Right ventricle myocardium inferior (tissue), 1 donor: ENCODE measurements around the gene ZCCHC7. TPM values are rescaled to one million over a fixed set of nuclear protein-coding genes. Genes with fewer than 3 reads are reported as not detected.
"Not testable (repeated sequence)": the region's sequence is repeated elsewhere in the genome, so short reads cannot be mapped to it uniquely, and the experiment has no call there.

Experiments
- ATAC-seq: fragments of 200-7000 bp; cut with Tn5 transposase; one replicate; pipeline ENCODE4 v1.9.1; 2020; ENCODE audit warnings: mild to moderate bottlenecking, moderate library complexity
- DNase-seq: peaks from one replicate; pipeline ENCODE4 v3.0.0; 2021; ENCODE audit errors: missing footprints
- intact Hi-C: fragments of 100-400 bp; cut with DNase I; formaldehyde crosslinking; loops from one replicate; pipeline ENCODE4 v1.11.0; 2022
- total RNA-seq: library from RNA; stranded (reverse); fragmentation: NEBNext Ultra II Directional; extraction: Animal tissue kit (Norgen Biotek cat#: 25700); gene quantifications from one replicate; pipeline ENCODE4 v1.2.1, GENCODE V29; 2021
- donor health status: DM: no; HTN: yes; CAD: no; lungs with severe emphysema.

Gene ZCCHC7
- total RNA-seq, 1 donor from 2014 or later: 7.6 TPM

DNA sequence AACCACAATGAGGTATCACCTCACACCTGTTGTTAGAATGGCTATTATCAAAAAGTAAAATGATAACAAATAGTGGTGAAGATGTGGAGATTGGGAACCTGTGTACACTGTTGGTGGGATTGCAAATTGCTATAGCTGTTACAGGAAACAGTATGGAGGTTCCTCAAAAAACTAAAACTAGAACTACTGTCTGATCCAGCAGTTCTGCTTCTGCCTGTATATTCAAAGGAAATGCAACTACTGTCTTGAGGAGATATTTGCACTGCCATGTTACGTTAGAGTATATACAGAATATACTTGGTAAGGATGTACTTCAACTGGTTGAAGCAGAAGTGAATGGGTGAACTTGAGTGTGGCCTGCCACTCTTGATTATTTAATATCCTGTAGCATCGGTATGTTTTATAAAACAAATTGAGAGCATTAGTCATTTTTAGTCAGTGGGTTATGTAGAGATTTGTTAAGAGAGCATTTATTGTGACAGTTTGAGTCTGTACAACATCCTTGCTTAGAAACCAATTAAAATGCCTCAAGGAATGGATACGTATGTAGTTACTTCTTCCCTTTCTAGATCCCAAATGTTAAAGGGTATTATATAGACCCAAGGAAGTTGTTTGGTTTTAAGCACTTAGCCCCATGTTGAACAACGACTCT, 37.5 kb downstream of the ZCCHC7 start:
- DNase-seq (no peak), ATAC-seq (no peak)
- intact Hi-C loops: no loop called here

DNA sequence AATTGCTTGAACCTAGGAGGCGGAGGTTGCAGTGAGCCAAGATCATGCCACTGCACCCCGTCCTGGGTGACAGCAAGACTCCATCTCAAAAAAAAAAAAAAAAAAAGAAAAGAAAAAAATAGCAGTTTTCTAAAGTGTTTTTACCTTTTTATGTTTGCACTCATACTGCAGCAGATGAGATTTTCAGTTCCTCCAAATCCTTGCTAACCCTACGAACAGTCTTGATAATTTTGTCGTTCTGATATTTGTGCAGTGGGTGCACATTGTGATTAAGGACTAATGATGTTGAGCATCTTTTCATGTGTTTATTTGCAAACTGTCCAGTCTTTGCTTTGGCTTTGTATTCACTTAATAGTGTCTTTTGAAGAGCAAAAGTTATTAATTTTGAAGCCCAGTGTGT, 42.9 kb downstream of the ZCCHC7 start:
- intact Hi-C loops: no loop called here
- no peak for DNase-seq
- ATAC-seq: no peak

DNA sequence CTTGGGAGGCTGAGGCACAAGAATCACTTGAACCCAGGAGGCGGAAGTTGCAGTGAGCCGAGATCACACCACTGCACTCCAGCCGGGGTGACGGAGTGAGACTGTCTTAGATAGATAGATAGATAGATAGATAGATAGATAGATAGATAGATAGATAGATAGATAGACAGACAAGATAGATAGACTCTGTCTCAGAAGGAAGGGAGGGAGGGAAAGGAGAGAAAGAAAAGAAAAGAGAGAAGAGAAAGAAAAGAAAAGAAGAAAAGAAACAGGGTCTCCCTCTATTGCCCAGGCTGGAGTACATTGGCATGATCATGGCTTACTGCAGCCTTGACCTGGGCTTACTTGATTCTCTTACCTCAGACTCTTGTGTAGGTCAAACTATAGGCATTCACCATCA, 44.0 kb downstream of the ZCCHC7 start:
- DNase-seq, intact Hi-C loops, ATAC-seq: not testable (repeated sequence)

DNA sequence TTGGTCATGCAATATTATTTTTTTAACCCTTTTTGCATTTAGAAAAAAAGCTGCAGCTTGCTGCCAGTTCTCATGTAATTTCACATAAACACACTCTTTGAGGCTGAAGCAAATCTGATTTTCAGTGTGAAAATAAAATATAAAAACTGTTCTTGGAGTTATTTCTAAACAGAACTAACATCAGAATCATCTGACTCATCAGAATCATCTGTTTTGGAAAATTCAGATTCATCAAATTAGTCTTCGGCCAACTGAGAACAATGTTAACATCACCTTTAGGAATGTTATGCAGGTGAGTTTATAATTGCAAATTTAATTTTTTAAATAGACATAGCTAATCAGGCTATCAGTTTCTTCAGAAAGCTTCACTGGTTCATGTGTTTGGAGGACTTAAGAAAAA, 45.3 kb downstream of the ZCCHC7 start:
- intact Hi-C loops: no loop called here
- ATAC-seq (no peak), DNase-seq (no peak)

DNA sequence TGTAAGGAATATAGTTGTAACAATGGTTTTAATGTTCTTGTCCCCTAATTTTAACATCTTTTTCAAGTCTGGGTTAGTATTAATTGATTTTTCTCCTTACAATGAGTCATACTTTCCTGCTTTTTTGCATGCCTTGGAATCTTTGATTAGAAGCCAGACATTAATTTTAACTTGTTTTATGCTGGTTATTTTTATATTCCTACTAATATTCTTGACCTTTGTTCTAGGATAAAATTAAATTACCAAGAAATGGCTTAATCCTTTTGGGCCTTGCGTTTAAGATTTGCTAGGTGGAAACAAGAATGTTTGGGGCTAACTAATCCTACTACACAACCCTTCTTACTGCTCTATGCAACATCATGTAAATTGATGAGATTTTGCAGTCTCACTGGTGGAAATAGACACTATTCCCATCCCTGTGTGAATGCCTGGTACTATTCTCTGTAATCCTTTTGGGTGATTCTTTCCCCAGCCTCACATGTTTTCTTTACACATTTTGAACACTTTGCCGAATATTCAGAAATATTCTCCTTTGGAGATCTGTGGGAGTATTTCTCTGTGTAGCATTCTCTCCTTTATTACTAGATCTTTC, 47.2 kb downstream of the ZCCHC7 start:
- no peak for ATAC-seq
- intact Hi-C loops: no loop called here
- no peak for DNase-seq

DNA sequence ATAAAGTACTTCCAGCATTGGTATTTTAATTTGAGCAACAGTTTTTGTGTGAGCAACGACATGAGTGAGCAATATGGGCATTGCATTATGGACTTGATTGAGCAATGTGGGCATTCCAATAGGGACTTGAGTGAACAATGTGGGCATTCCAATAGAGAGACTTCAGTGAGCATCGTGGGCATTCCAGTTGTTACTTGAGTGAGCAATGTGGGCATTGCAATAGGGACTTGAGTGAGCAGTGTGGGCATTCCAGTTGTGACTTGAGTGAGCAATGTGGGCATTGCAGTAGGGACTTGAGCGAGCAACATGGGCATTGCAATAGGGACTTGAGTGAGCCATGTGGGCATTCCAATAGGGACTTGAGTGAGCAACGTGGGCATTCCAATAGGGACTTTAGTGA, 52.2 kb downstream of the ZCCHC7 start:
- ATAC-seq (no peak), DNase-seq (no peak)
- intact Hi-C loops: no loop called here

DNA sequence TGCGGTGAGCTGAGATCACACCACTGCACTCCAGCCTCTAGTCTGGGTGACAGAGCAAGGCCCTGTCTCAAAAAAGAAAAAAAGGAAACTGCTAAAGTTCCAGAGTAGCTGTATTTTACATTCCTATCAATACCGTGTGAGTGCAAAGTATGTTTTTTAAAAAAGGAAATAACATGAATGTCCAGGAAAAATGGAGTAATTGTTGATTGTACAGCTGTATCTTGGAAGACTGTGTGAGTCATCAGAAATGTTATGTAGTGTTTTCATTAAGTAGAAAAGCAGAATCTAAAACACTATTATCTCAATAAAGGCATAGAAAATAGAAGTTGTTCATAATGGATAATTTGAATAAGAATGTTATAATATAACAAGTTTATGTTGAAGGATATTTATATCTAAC, 53.9 kb downstream of the ZCCHC7 start:
- no peak for DNase-seq
- intact Hi-C loops: no loop called here
- no peak for ATAC-seq

DNA sequence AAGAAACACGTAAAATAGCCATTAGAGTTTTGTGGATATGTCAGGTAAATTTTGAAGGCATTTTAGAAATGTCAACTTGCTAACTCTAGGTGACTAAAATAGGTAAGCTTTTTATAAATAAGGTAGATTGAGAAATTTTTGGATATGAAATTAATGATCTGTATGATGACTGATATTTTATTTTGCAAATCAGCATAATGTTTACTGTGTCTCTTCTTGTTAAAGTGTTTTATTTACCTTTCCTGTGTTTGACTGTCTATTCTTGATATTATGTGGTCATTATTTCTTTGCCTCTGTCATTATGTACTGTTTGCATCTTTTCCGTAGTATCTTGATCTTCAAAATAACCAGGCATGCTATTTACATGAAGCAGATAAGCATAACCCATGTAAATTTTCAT, 58.4 kb downstream of the ZCCHC7 start:
- DNase-seq: no peak
- no peak for ATAC-seq
- intact Hi-C loops: no loop called here

DNA sequence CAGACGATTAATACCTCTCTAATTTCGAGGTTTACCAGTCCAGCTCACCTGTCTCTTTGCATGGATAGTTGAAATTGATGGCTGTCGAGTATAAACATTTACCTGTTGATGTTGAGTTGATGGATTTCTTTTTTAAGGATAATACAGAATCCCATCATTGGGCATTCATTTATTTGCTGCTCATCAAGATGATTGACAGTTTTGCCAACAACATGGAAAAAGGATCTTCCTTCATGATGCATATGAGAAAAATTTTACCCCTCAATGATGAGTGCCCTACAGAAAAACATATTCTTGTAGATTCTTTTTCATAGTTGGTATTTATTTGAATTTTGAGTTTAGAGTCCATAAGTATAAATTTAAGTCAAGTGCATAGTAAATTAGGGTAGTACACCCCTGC, 59.2 kb downstream of the ZCCHC7 start:
- ATAC-seq (no peak), DNase-seq (no peak)
- intact Hi-C loops: no loop called here

DNA sequence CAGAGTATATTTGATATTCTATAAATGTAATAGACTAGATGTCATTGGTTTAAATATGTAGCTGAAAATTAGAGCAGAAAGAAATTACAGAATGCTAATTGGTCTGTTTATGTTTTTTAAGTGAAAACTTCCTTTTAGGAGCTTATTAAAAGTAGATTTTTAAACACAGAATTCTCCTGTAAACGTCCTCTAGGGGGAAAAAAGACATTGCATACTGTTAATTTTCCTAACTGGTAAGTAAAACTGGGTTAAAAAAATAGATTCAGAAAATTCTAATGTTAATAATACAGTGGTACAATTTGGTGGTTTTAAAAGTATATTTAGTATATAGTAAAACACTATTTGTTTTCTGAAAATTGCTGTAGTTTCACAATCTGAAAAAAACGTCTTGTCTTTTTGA, 59.8 kb downstream of the ZCCHC7 start:
- ATAC-seq (no peak), DNase-seq (no peak)
- intact Hi-C loops: no loop called here

DNA sequence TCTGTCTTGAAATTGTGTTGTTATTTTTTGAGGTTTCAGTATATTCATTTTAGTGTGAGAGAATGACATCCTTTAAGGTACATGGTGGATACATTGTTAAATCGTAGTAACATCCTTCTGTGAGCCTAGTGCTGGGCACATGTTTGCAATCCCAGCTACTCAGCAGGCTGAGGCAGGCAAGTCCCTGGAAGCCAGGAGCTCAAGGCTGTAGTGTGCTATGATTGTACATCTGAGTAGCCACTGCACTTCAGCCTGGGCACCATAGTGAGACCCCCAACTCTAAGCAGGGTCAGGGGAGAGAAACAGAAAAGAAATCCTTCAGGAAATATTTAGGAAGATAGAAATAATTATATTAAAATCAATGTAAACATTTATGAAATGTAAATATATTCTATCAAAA, 62.3 kb downstream of the ZCCHC7 start:
- intact Hi-C loops: no loop called here
- DNase-seq: no peak
- no peak for ATAC-seq

DNA sequence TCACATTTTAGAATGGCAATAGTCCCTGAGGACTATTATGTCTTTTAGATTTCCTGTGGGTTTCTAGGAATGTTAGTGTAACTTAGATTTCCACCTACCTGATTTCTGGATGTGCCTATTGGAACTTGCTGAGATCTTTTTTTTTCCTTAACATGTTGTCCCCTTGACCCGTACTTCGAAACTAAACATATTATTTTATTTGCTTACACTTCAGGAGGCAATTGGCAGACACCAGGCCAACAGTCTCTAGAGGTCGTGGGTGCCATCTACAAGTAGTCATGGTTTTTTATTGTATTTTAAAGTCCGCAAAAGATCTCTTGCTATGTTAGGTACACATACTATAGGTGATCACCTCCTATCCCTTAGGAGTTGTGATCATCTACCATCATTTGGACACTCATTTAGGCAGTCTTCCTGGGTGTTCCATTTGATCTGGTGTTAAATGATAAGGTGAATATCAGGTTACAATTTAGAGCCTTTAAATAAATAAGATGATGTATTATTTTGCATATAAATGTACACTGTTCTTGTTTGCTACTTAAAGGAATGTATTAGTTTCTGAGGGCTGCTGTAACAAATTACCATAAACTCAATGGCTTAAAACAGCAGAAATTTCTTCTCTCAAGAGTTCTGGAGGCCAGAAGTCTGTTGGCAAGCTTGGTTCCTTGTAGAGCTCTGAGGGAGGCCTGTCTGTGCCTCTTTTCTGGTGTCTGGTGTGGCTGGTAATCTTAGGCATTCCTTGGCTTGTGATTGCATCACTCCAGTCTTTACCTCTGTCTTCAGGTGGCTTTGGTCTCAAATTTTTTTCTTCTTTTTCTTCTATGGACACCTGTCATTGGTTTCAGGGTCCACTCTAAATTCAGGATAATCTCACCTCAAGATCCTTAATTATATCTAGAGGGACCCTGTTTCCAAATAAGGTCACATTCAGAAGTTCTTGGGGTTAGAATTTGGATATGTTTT, 64.8 kb downstream of the ZCCHC7 start:
- intact Hi-C loops: no loop called here
- ATAC-seq: no peak
- no peak for DNase-seq

DNA sequence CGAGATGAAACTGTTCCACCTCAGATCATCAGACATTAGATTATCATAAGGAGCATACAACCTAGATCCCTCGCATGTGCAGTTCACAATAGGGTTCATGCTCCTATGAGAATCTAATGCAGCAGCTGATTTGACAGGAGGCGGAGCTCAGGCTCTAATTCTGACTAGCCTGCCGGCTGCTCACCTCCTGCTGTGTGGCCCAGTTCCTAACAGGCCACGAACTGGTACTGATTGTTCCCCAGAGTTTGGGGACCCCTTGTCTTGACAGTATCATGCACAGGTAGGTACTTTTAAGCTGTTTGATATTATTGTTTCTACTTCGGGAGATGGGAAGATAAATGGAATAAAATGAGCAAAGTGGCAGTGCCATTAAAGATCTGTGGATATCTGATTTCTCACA, 66.9 kb downstream of the ZCCHC7 start:
- intact Hi-C loops: no loop called here
- ATAC-seq: no peak
- no peak for DNase-seq

DNA sequence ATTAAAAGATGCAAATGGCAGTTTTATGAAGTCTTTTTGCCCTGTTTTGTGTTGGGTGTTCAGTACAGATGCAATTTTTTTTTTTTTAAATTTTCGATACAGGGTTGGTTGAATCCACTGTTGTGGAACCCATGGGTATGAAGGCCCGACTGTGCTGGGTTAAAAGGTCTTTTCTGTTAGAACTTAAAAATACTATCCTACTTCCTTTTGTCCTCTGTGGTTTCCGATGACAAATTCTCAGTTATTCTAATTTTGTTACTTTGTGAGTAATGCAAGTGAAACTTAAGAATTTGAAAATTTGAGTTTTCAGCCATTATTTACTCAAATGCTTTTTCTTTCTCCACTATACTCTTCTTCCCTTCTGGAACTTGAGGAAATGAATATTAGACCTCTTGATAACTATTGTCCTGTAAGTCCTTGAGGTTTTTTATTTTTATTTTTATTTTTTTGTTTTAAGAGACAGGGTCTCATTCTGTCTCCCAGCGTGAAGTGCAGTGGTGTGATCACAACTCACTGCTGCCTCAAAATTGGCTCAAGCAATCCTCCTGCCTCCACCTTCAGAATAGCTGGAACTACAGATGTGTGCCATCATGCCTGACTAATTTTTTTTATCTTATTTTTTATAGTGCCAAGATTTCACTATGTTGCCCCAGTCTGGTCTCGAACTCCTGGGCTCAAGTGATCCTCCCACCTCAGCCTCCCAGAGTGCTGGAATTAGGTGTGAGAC, 67.5 kb downstream of the ZCCHC7 start:
- DNase-seq (no peak), ATAC-seq (no peak)
- intact Hi-C loops: no loop called here

DNA sequence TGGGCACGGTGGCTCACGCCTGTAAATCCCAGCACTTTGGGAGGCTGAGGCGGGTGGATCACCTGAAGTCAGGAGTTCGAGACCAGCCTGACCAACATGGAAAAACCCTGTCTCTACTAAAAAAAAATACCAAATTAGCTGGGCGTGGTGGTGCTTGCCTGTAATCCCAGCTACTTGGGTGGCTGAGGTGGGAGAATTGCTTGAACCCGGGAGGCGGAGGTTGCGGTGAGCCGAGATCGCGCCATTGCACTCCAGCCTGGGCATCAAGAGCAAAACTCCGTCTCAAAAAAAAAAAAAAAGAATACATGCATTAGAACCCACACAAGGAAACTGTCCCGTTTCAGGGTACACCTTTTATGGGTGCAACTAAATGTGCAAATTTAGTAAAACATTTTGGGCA, 70.4 kb downstream of the ZCCHC7 start:
- DNase-seq, ATAC-seq, intact Hi-C loops: not testable (repeated sequence)

DNA sequence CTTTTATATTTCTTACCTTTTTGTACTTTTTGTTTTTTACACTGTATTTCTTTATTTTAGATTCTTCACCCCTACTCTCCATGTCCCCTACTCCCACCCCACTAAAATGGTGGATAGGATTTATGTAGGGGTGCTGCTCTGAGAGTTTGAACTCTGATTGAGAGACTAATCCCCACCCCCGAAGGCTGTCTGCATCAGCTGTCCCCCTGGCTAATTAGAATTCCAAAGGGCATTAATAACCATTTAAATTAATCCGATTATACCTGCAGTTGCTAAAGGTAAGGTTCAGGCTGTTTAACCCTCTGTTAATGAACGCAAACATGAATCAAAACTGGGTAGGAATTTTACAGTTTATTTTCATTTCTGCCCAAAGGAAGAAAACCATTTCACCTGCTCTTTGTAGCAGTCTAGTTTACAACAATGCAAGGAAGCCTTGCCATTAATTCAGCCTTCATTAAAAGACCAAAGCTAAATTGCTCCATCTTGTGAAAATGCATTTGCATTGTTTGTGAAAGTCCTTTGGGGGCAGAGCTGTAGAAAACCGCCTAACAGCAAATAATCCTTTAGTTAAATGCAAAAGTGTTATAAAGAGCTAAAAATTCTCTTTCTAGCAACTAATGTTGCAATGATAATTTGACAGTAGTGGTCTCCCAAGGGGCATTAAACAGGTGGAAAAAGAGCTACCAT, 71.2 kb downstream of the ZCCHC7 start:
- no peak for ATAC-seq
- intact Hi-C loops: no loop called here
- DNase-seq: no peak

DNA sequence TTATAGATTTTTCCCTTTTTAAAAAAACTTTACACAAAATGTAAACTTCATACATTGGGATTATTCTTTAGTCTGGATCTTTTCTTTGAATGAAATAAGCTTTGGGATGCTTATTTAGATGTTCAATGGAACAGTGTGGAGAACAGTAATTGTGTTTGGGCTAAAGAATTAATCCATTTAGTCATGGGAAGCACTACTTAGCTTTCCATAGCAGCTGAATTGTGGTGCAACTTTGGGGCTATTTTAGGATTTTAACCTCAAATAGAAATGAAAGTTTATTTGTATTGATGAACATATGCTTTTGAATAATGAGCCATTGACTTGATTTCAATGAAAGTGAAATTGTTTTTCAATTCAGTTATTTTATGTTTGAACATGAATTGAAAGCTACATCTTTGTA, 72.4 kb downstream of the ZCCHC7 start:
- ATAC-seq (no peak), DNase-seq (no peak)
- intact Hi-C loops: no loop called here

DNA sequence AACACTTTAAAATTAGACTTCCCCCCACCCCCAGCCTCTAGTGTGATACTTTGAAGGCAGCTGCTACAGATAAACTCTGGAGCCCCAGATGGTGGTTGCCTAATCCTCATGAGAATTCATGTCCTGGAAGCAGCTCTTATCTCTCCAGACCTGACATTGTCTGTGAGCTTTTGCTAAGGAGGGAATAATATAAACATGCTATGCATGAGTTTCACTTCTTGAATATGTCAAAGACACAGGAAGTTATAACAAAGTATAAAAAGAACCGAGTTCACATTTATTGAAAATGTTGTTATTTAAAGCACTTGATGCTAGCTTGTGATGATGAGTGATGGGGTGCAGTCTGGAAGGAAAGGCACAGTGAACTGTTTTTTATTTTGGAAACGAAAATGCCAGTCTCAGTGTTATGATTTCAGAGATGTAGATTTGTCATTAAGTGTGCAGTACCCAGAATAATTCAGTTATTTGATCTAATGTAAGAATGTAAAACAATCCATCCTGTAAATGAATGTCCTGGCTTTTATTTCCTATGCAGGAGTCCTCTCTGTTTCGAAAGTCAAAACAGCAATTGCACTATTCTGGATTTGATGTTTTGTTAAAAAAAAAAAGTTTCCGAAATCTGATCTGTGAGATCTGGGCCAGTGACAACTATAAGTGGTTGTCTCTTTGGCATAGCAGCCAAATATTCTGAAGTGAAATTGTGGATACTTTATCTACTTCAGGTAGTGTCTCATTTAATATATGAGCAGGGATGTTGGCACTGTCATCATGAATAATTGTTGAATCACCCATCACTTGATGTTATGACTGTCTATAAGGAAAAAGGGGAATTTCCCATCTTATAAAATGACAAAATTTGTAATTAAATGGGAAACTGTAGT, 77.0 kb downstream of the ZCCHC7 start:
- intact Hi-C loops: no loop called here
- ATAC-seq (no peak), DNase-seq (no peak)
